ENCODE measurements around the gene RNGTT.

DNA sequence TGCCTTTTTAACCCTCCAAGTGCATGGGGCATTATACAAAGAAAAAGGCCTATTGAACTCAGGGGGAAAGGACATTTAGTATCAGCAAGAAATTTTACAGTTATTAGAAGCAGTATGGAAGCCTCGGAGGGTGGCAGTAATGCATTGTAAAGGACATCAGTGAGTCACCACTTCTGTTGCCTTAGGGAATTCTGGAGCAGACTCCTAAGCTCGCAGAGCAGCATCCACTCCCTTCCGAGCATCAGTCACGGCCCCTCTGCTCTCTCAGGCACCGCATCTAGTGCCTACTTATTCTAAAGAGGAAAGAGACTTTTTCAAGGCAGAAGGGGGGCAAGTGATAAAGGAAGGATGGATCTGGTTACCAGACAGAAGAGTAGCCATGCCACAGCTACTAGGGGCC lies 296.5 kb downstream of the RNGTT start:
- TF ChIP-seq, protein P1, sequence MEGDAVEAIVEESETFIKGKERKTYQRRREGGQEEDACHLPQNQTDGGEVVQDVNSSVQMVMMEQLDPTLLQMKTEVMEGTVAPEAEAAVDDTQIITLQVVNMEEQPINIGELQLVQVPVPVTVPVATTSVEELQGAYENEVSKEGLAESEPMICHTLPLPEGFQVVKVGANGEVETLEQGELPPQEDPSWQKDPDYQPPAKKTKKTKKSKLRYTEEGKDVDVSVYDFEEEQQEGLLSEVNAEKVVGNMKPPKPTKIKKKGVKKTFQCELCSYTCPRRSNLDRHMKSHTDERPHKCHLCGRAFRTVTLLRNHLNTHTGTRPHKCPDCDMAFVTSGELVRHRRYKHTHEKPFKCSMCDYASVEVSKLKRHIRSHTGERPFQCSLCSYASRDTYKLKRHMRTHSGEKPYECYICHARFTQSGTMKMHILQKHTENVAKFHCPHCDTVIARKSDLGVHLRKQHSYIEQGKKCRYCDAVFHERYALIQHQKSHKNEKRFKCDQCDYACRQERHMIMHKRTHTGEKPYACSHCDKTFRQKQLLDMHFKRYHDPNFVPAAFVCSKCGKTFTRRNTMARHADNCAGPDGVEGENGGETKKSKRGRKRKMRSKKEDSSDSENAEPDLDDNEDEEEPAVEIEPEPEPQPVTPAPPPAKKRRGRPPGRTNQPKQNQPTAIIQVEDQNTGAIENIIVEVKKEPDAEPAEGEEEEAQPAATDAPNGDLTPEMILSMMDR (optimal IDR thresholded peaks at IDR 0.05 in 1 of 3, IDR thresholded peaks at IDR 0.05 in 1 of 3, conservative IDR thresholded peaks at IDR 0.05 in 1 of 3; ENCODE audit: extremely low read depth in 1 of 3, insufficient read depth in 2 of 3, low read length in 3 of 3) = no peak
- no peak for TF ChIP-seq EZH2 (IDR thresholded peaks at IDR 0.05; ENCODE audit: low read length)
